Endothelial cell of umbilical vein (primary cell): ENCODE data around the gene TMEM11.

ENCODE experiments used
- EZH2 ChIP-seq: IDR thresholded peaks from 2 replicates; pipeline ENCODE4 v1.6.1; 2012; ENCODE audit warnings: borderline replicate concordance, low read depth, mild to moderate bottlenecking, moderate library complexity, low read length, inconsistent platforms; ENCODE audit not compliant: severe bottlenecking
- FOS ChIP-seq: IDR thresholded peaks from 2 replicates; pipeline ENCODE4 v1.6.1; 2011; ENCODE audit warnings: mild to moderate bottlenecking, low read length, moderate library complexity, borderline replicate concordance; ENCODE audit not compliant: insufficient read depth
- GATA2 ChIP-seq: IDR thresholded peaks from 2 replicates; pipeline ENCODE4 v1.7.0; 2011; ENCODE audit warnings: low read depth, mild to moderate bottlenecking, moderate library complexity, mixed read lengths, low read length; ENCODE audit not compliant: insufficient read length, insufficient read depth
- JUN ChIP-seq: IDR thresholded peaks from 2 replicates; pipeline ENCODE4 v1.6.1; 2011; ENCODE audit warnings: borderline replicate concordance, low read depth; ENCODE audit not compliant: insufficient read length, insufficient read depth
- MYC ChIP-seq: IDR thresholded peaks from one replicate; pipeline ENCODE4 v1.6.1; 2011; ENCODE audit warnings: mild to moderate bottlenecking, low read depth, low read length
- POLR2A ChIP-seq: IDR thresholded peaks from 2 replicates; pipeline ENCODE4 v1.6.1; 2012; ENCODE audit warnings: low read depth, mild to moderate bottlenecking, control low read depth, low read length
- POLR2AphosphoS5 ChIP-seq: IDR thresholded peaks from 2 replicates; pipeline ENCODE4 v1.6.1; 2012; ENCODE audit warnings: low read depth, mild to moderate bottlenecking, control low read depth, low read length, moderate library complexity; ENCODE audit not compliant: insufficient read depth
- TF ChIP-seq, protein P1 (sequence below), 2 donors: IDR thresholded peaks; 1 replicate in 1 of 2; 2 replicates in 1 of 2; pipeline ENCODE4 v1.5.1; 2011; ENCODE audit warnings: low read length in 2 of 2, mild to moderate bottlenecking in 2 of 2, moderate library complexity in 2 of 2, control low read depth in 1 of 2, inconsistent platforms in 1 of 2, low read depth in 1 of 2; ENCODE audit not compliant: insufficient read depth in 1 of 2; ENCODE audit errors: extremely low read depth in 1 of 2

DNA sequence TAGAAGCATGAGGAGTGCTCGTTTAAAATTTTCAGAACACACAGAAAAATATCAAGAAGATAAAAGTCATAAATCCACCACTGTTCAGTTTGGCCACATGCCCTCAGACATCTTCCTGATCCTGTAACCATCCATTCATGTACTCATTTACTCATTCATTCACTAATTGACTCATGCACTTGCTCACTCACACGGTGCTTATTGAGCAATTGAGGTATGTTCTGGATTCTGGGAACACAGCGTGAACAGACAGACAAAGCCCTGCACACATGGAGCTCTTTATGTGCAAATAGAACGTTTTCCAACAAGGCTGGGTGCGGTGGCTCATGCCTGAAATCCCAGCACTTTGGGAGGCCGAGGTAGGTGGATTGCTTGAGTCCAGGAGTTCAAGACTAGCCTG lies 49.4 kb upstream of the TMEM11 start:
- TF ChIP-seq, protein P1, sequence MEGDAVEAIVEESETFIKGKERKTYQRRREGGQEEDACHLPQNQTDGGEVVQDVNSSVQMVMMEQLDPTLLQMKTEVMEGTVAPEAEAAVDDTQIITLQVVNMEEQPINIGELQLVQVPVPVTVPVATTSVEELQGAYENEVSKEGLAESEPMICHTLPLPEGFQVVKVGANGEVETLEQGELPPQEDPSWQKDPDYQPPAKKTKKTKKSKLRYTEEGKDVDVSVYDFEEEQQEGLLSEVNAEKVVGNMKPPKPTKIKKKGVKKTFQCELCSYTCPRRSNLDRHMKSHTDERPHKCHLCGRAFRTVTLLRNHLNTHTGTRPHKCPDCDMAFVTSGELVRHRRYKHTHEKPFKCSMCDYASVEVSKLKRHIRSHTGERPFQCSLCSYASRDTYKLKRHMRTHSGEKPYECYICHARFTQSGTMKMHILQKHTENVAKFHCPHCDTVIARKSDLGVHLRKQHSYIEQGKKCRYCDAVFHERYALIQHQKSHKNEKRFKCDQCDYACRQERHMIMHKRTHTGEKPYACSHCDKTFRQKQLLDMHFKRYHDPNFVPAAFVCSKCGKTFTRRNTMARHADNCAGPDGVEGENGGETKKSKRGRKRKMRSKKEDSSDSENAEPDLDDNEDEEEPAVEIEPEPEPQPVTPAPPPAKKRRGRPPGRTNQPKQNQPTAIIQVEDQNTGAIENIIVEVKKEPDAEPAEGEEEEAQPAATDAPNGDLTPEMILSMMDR (IDR thresholded peaks at IDR 0.05; ENCODE audit: extremely low read depth in 1 of 2, insufficient read depth in 1 of 2, low read depth in 1 of 2, low read length in 2 of 2) = no peak
- no peak for TF ChIP-seq POLR2A
- no peak for TF ChIP-seq POLR2AphosphoS5
- no peak for TF ChIP-seq GATA2
- TF ChIP-seq EZH2 = no peak
- TF ChIP-seq FOS = no peak
- TF ChIP-seq MYC = no peak
- TF ChIP-seq JUN = no peak
